ENCODE results near the gene ACYP2.

DNA sequence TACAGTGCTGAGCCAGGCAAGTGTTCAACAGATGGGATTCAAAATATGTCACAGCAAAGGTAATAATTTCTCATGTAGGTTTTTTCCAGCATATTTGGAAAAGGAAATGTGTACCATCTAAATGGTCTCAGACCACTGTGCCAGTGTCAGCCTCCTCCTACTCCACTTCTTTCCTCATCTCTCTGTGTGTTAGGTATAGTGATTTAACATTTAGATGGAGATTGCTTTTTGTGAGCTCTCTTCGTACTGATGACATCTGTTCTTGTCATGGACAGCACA lies 221.5 kb downstream of the ACYP2 start:
- TF ChIP-seq, protein P1, sequence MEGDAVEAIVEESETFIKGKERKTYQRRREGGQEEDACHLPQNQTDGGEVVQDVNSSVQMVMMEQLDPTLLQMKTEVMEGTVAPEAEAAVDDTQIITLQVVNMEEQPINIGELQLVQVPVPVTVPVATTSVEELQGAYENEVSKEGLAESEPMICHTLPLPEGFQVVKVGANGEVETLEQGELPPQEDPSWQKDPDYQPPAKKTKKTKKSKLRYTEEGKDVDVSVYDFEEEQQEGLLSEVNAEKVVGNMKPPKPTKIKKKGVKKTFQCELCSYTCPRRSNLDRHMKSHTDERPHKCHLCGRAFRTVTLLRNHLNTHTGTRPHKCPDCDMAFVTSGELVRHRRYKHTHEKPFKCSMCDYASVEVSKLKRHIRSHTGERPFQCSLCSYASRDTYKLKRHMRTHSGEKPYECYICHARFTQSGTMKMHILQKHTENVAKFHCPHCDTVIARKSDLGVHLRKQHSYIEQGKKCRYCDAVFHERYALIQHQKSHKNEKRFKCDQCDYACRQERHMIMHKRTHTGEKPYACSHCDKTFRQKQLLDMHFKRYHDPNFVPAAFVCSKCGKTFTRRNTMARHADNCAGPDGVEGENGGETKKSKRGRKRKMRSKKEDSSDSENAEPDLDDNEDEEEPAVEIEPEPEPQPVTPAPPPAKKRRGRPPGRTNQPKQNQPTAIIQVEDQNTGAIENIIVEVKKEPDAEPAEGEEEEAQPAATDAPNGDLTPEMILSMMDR (IDR thresholded peaks at IDR 0.05): no peak
- TF ChIP-seq POLR2A (IDR thresholded peaks at IDR 0.05): no peak

All from right lobe of liver (tissue), 4 donors.